Thyroid gland (tissue), 4 donors: ENCODE data around the gene RYR3.

Source experiments
- POLR2A ChIP-seq, 2 donors: fragments of 450-650 bp; IDR thresholded peaks; one replicate each; pipeline ENCODE4 v1.6.1; 2017; ENCODE audit warnings: antibody characterized with exemption in 2 of 2, mild to moderate bottlenecking in 2 of 2, moderate library complexity in 1 of 2
- TF ChIP-seq, protein P1 (sequence below), 6 experiments: fragments of 200-600 bp in 3 of 6; fragments of 450-650 bp in 3 of 6; sonication (generic) in 3 of 6; IDR thresholded peaks; one replicate each; pipeline ENCODE4 v1.5.1; 2016 to 2019; ENCODE audit warnings: antibody characterized with exemption in 6 of 6, mild to moderate bottlenecking in 2 of 6, inconsistent platforms in 1 of 6, moderate library complexity in 1 of 6

DNA sequence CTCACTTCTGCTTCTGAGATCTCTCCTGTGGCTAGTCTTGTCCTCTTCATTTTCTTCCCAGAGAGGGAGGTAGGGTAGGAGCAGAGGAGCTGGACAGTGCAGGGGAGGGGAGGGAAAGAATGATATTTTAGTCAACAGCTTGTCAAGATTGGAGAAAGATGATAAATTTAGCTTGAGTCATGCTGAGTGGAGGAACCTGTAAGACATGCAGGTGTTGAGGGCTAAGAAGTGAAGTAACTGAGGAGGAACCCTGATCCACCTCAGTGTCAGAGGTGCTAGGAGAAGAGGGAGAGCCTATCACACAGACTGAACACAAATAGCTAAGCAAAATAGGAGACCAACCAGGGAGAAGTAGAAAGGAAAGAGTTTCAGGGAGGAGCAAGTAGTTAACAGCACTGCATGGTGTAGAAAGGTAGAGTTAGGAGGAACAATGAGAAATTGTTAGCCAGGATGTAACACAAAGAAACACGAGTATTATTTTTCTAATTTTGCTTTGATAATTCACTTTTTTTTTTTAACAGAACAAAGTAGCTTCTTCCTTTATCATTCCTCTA is 549.3 kb downstream of the RYR3 start:
- TF ChIP-seq, protein P1, sequence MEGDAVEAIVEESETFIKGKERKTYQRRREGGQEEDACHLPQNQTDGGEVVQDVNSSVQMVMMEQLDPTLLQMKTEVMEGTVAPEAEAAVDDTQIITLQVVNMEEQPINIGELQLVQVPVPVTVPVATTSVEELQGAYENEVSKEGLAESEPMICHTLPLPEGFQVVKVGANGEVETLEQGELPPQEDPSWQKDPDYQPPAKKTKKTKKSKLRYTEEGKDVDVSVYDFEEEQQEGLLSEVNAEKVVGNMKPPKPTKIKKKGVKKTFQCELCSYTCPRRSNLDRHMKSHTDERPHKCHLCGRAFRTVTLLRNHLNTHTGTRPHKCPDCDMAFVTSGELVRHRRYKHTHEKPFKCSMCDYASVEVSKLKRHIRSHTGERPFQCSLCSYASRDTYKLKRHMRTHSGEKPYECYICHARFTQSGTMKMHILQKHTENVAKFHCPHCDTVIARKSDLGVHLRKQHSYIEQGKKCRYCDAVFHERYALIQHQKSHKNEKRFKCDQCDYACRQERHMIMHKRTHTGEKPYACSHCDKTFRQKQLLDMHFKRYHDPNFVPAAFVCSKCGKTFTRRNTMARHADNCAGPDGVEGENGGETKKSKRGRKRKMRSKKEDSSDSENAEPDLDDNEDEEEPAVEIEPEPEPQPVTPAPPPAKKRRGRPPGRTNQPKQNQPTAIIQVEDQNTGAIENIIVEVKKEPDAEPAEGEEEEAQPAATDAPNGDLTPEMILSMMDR (IDR thresholded peaks at IDR 0.05): no peak
- TF ChIP-seq POLR2A (IDR thresholded peaks at IDR 0.05): no peak
